ENCODE data around the gene BUD23.

BUD23 gene

GRCh38 chr7:73701357-73701995 is 18.1 kb downstream of the BUD23 start:
- H3K4me3 ChIP-seq (ENCODE audit: low read depth, low read length), result no peak overlapping the region
- peak; percentile 67 for TF ChIP-seq CTCF (IDR thresholded peaks at IDR 0.05; ENCODE audit: low read depth, low read length)

- no peak for TF ChIP-seq CTCF (IDR thresholded peaks at IDR 0.05; ENCODE audit: low read depth, low read length)
- H3K4me3 ChIP-seq (ENCODE audit: low read depth, low read length), result no peak overlapping the region
These were observed 18.8 kb downstream of the BUD23 start for GRCh38 chr7:73702226-73702625.

GRCh38 chr7:73702665-73703064 is 19.3 kb downstream of the BUD23 start:
- no peak for TF ChIP-seq CTCF (IDR thresholded peaks at IDR 0.05; ENCODE audit: low read depth, low read length)
- no peak overlapping the region for H3K4me3 ChIP-seq (ENCODE audit: low read depth, low read length)

- H3K4me3 ChIP-seq (ENCODE audit: low read depth, low read length), result no peak overlapping the region
- no peak for TF ChIP-seq CTCF (IDR thresholded peaks at IDR 0.05; ENCODE audit: low read depth, low read length)
These were observed 19.8 kb downstream of the BUD23 start for GRCh38 chr7:73703225-73703624.

- H3K4me3 ChIP-seq (ENCODE audit: low read depth, low read length), result no peak overlapping the region
- no peak for TF ChIP-seq CTCF (IDR thresholded peaks at IDR 0.05; ENCODE audit: low read depth, low read length)
These were observed 20.6 kb downstream of the BUD23 start for GRCh38 chr7:73703757-73704639.

- TF ChIP-seq CTCF (IDR thresholded peaks at IDR 0.05; ENCODE audit: low read depth, low read length), result no peak
These were observed 21.5 kb downstream of the BUD23 start for GRCh38 chr7:73704640-73705550.

More at GRCh38 chr7:73704640-73705550, 21.5 kb downstream of the BUD23 start:
- no peak overlapping the region for H3K4me3 ChIP-seq (ENCODE audit: low read depth, low read length)

All from WI38 (cell line).